Measurements from ENCODE around the gene P2RX5. TPM values are rescaled to one million over a fixed set of nuclear protein-coding genes. Genes with fewer than 3 reads are reported as not detected.
A peak's percentile ranks its signal among the peaks of the same experiment; 100 is the strongest.

P2RX5 gene
- total RNA-seq, 1 donor from 2014 or later, result 349 TPM

GRCh38 chr17:3667366-3668278, 28.3 kb downstream of the P2RX5 start:
- Mint-ChIP-seq H3K9me3 (no peaks in the 10 kb centered on the region), H3K27me3 (no peaks in the 10 kb centered on the region), H3K4me1 (peaks cover 21% of the 10 kb centered on the region), H3K27ac (peak overlapping the region; percentile 24), H3K36me3 (ENCODE audit: low read depth) (peaks cover 30% of the 10 kb centered on the region), H3K4me3 (peak overlapping the region; percentile 95)
- intact Hi-C loops (cut with micrococcal nuclease), result loop anchor here (1.0 kb wide), 1 partner anchor 31 kb away; the partner anchor contains the start of genes CTNS and SHPK
- CTCF ChIA-PET, result no interaction called here
- POLR2A ChIA-PET, result interaction anchor here (0.5 to 4.3 kb wide), 9 partner anchors 11 to 1275 kb away, joined by 3 to 22 read pairs (median 5); partner anchors contain the start of genes CTNS and SHPK
- ATAC-seq (ENCODE audit: low read depth), result no peak
- DNase-seq, result no peak
- TF ChIP-seq, protein P1, sequence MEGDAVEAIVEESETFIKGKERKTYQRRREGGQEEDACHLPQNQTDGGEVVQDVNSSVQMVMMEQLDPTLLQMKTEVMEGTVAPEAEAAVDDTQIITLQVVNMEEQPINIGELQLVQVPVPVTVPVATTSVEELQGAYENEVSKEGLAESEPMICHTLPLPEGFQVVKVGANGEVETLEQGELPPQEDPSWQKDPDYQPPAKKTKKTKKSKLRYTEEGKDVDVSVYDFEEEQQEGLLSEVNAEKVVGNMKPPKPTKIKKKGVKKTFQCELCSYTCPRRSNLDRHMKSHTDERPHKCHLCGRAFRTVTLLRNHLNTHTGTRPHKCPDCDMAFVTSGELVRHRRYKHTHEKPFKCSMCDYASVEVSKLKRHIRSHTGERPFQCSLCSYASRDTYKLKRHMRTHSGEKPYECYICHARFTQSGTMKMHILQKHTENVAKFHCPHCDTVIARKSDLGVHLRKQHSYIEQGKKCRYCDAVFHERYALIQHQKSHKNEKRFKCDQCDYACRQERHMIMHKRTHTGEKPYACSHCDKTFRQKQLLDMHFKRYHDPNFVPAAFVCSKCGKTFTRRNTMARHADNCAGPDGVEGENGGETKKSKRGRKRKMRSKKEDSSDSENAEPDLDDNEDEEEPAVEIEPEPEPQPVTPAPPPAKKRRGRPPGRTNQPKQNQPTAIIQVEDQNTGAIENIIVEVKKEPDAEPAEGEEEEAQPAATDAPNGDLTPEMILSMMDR (IDR thresholded peaks at IDR 0.05), result no peak

DNA sequence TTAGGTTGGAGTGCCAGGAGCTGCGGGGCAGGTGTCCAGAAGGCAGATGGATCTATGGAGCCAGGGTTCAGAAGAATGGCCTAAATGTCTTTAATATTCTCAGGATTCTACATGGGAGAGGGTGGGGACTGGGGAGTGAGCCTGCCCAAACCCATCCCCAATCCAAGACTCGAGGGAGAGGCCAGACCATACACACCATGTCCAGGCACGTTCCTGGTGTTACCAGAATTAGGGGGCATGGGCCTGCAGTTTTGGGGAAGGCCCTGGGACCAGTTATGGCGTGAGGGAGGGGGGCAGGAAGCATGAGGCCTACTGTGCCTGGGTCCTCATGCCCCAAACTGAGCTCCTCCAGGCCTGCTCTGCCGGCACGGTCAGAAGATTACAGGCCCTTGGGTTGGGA, 29.4 kb downstream of the P2RX5 start:
- DNase-seq, result no peak
- CTCF ChIA-PET, result no interaction called here

GRCh38 chr17:3665834-3666233, 30.1 kb downstream of the P2RX5 start:
- Mint-ChIP-seq H3K27ac (no peak overlapping the region), H3K4me1 (peaks cover 21% of the 10 kb centered on the region), H3K9me3 (no peaks in the 10 kb centered on the region), H3K36me3 (ENCODE audit: low read depth) (peaks cover 16% of the 10 kb centered on the region), H3K27me3 (no peaks in the 10 kb centered on the region), H3K4me3 (peak overlapping the region; percentile 1)
- DNase-seq, result no peak
- POLR2A ChIA-PET, result interaction anchor here (2.1 kb wide), 1 partner anchor 13 kb away, joined by 5 read pairs; no protein-coding TSS in a partner anchor
- TF ChIP-seq, protein P1 (IDR thresholded peaks at IDR 0.05), result no peak
- no peak for ATAC-seq (ENCODE audit: low read depth)
- intact Hi-C loops (cut with micrococcal nuclease), result no loop called here
- CTCF ChIA-PET, result no interaction called here

More for the DNA sequence above, 29.4 kb downstream of the P2RX5 start:
- peaks cover 19% of the 10 kb centered on the region for H3K36me3 Mint-ChIP-seq (ENCODE audit: low read depth)
- TF ChIP-seq, protein P1 (IDR thresholded peaks at IDR 0.05), result no peak
- H3K9me3 Mint-ChIP-seq, result no peaks in the 10 kb centered on the region
- intact Hi-C loops (cut with micrococcal nuclease), result no loop called here
- no peaks in the 10 kb centered on the region for H3K27me3 Mint-ChIP-seq
- H3K4me3 Mint-ChIP-seq, result no peak overlapping the region
- H3K4me1 Mint-ChIP-seq, result peaks cover 21% of the 10 kb centered on the region
- H3K27ac Mint-ChIP-seq, result no peak overlapping the region
- POLR2A ChIA-PET, result interaction anchor here (0.6 to 4.3 kb wide), 3 partner anchors 13 to 30 kb away, joined by 5 to 22 read pairs (median 5); partner anchors contain the start of genes CTNS and SHPK
- ATAC-seq (ENCODE audit: low read depth), result no peak

DNA sequence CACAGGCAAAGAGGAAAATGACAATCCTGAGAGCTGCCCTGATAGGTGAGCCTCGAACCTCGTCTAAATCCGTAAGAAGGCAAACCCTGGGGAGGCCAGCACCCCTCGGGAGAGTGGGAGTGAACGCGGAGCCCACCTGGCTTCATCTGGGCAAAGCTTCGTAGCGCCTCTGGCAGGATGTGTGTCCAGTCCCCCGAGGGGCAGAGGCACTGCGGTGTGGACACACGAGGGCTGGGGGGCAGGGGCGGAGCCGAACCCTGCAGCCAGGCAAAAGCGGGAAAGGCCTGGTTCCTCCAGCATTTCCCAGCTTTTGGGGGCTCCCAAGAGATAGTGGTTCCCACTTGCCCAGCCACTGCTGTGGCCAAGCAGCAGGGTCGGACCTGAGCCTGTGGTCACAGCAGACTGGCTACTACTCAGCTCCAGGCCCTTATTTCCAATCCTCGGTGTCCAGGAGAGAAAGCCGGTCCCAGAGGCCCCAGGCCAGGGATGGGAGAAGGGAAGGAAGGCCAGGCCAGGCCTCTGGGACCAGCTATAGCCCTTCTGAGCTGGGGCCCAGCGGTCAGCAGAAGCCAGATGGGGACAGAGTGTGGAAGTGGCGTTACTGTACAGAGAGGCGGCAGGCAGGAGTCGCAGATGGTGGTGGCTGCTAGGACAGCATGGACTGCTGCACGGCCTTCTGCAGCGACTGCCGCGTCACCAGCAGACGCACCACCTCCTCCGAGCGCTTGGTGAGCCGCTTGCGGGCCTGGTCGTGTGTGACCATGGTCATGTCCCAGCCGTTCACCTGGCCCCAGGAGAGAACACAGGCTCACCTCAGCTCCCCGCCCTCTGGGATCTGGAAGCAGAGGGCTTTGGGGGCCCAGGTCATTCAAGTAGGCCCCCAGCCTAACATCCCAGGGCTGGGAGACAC, 32.6 kb downstream of the P2RX5 start:
- no peak overlapping the region for H3K4me3 Mint-ChIP-seq
- POLR2A ChIA-PET, result no interaction called here
- no peaks in the 10 kb centered on the region for H3K27me3 Mint-ChIP-seq
- H3K9me3 Mint-ChIP-seq, result no peaks in the 10 kb centered on the region
- DNase-seq (no peak), ATAC-seq (ENCODE audit: low read depth) (no peak)
- peaks cover 5% of the 10 kb centered on the region for H3K36me3 Mint-ChIP-seq (ENCODE audit: low read depth)
- no peak overlapping the region for H3K27ac Mint-ChIP-seq
- intact Hi-C loops (cut with micrococcal nuclease), result no loop called here
- CTCF ChIA-PET, result no interaction called here
- TF ChIP-seq, protein P1 (IDR thresholded peaks at IDR 0.05), result no peak
- peaks cover 13% of the 10 kb centered on the region for H3K4me1 Mint-ChIP-seq
